Measurements from ENCODE around the gene CELSR1.

- TF ChIP-seq EZH2phosphoT487 (IDR thresholded peaks at IDR 0.05; ENCODE audit: low read depth) (no peak), CTCF (IDR thresholded peaks at IDR 0.05; ENCODE audit: low read depth, low read length) (peak; percentile 25; the same call in 1 of the 2 replicates)
Observed at GRCh38 chr22:46362203-46362933, 175.1 kb downstream of the CELSR1 start.

Data from OCI-LY3 (cell line).